Neural cell (in vitro differentiated cells): Measurements from ENCODE around the gene HIRIP3.

Experiments used
- EP300 ChIP-seq: fragments of 450-650 bp; conservative IDR thresholded peaks from 2 replicates; pipeline ENCODE4 v1.6.1; 2014; ENCODE audit warnings: antibody characterized with exemption, mild to moderate bottlenecking, moderate library complexity; ENCODE audit not compliant: poor library complexity, severe bottlenecking
- MXI1 ChIP-seq: fragments of 450-650 bp; conservative IDR thresholded peaks from 2 replicates; pipeline ENCODE4 v1.6.1; 2014; ENCODE audit warnings: antibody characterized with exemption, mild to moderate bottlenecking; ENCODE audit not compliant: poor library complexity, severe bottlenecking
- POLR2AphosphoS5 ChIP-seq: IDR thresholded peaks from 2 replicates; pipeline ENCODE4 v1.6.1; 2012
- RAD21 ChIP-seq: fragments of 450-650 bp; conservative IDR thresholded peaks from 2 replicates; pipeline ENCODE4 v1.6.1; 2014; ENCODE audit warnings: antibody characterized with exemption, mild to moderate bottlenecking, moderate library complexity
- TAF1 ChIP-seq: IDR thresholded peaks from 2 replicates; pipeline ENCODE4 v1.6.1; 2012; ENCODE audit warnings: low read depth
- TF ChIP-seq, protein P1 (sequence below): fragments of 450-650 bp; IDR thresholded peaks from 2 replicates; pipeline ENCODE4 v1.5.1; 2014; ENCODE audit warnings: antibody characterized with exemption, mild to moderate bottlenecking, moderate library complexity; ENCODE audit not compliant: poor library complexity, severe bottlenecking
- TF ChIP-seq, protein P2 (sequence below): IDR thresholded peaks from 2 replicates; pipeline ENCODE4 v1.6.1; 2012; ENCODE audit warnings: borderline replicate concordance

DNA sequence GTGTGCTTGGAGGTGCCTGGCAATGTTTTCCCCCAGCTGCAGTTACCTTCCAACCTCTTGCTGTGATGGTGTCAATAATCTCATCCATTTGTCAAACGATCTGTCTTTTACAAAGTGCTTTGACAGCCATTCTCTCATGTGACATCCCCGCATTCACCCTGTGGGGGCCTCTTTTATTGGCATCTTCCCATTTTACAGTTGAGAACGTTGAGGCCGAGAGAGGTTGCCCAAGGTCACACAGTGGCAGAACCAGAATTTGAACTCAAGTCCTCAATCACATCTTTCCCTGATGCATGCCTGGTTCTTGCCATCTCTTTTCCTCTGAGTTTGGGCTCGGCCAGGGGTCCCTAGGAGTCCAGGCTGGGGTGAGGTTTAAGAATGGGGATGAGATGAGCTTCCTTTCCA is 20.3 kb downstream of the HIRIP3 start:
- no peak for TF ChIP-seq EP300
- no peak for TF ChIP-seq TAF1
- TF ChIP-seq, protein P1, sequence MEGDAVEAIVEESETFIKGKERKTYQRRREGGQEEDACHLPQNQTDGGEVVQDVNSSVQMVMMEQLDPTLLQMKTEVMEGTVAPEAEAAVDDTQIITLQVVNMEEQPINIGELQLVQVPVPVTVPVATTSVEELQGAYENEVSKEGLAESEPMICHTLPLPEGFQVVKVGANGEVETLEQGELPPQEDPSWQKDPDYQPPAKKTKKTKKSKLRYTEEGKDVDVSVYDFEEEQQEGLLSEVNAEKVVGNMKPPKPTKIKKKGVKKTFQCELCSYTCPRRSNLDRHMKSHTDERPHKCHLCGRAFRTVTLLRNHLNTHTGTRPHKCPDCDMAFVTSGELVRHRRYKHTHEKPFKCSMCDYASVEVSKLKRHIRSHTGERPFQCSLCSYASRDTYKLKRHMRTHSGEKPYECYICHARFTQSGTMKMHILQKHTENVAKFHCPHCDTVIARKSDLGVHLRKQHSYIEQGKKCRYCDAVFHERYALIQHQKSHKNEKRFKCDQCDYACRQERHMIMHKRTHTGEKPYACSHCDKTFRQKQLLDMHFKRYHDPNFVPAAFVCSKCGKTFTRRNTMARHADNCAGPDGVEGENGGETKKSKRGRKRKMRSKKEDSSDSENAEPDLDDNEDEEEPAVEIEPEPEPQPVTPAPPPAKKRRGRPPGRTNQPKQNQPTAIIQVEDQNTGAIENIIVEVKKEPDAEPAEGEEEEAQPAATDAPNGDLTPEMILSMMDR = no peak
- TF ChIP-seq, protein P2, sequence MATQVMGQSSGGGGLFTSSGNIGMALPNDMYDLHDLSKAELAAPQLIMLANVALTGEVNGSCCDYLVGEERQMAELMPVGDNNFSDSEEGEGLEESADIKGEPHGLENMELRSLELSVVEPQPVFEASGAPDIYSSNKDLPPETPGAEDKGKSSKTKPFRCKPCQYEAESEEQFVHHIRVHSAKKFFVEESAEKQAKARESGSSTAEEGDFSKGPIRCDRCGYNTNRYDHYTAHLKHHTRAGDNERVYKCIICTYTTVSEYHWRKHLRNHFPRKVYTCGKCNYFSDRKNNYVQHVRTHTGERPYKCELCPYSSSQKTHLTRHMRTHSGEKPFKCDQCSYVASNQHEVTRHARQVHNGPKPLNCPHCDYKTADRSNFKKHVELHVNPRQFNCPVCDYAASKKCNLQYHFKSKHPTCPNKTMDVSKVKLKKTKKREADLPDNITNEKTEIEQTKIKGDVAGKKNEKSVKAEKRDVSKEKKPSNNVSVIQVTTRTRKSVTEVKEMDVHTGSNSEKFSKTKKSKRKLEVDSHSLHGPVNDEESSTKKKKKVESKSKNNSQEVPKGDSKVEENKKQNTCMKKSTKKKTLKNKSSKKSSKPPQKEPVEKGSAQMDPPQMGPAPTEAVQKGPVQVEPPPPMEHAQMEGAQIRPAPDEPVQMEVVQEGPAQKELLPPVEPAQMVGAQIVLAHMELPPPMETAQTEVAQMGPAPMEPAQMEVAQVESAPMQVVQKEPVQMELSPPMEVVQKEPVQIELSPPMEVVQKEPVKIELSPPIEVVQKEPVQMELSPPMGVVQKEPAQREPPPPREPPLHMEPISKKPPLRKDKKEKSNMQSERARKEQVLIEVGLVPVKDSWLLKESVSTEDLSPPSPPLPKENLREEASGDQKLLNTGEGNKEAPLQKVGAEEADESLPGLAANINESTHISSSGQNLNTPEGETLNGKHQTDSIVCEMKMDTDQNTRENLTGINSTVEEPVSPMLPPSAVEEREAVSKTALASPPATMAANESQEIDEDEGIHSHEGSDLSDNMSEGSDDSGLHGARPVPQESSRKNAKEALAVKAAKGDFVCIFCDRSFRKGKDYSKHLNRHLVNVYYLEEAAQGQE = no peak
- TF ChIP-seq MXI1 = no peak
- no peak for TF ChIP-seq POLR2AphosphoS5
- TF ChIP-seq RAD21 = no peak
